ENCODE results near the gene OR10G7.

- TF ChIP-seq, protein P1, sequence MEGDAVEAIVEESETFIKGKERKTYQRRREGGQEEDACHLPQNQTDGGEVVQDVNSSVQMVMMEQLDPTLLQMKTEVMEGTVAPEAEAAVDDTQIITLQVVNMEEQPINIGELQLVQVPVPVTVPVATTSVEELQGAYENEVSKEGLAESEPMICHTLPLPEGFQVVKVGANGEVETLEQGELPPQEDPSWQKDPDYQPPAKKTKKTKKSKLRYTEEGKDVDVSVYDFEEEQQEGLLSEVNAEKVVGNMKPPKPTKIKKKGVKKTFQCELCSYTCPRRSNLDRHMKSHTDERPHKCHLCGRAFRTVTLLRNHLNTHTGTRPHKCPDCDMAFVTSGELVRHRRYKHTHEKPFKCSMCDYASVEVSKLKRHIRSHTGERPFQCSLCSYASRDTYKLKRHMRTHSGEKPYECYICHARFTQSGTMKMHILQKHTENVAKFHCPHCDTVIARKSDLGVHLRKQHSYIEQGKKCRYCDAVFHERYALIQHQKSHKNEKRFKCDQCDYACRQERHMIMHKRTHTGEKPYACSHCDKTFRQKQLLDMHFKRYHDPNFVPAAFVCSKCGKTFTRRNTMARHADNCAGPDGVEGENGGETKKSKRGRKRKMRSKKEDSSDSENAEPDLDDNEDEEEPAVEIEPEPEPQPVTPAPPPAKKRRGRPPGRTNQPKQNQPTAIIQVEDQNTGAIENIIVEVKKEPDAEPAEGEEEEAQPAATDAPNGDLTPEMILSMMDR (conservative IDR thresholded peaks at IDR 0.05 in 1 of 2, IDR thresholded peaks at IDR 0.05 in 1 of 2; ENCODE audit: extremely low read depth in 1 of 2, insufficient read depth in 1 of 2, low read depth in 1 of 2, low read length in 2 of 2) = no peak
- TF ChIP-seq EZH2 (IDR thresholded peaks at IDR 0.05; ENCODE audit: borderline replicate concordance, low read length) = no peak
Measured at GRCh38 chr11:124043420-124043819, 2.3 kb upstream of the OR10G7 start.
